ENCODE measurements around the gene ARHGEF28. TPM values are rescaled to one million over a fixed set of nuclear protein-coding genes. Genes with fewer than 3 reads are reported as not detected.

The ARHGEF28 gene
- total RNA-seq, 4 donors from 2014 or later: 13.3 to 19.0 (median 16.9) TPM

DNA sequence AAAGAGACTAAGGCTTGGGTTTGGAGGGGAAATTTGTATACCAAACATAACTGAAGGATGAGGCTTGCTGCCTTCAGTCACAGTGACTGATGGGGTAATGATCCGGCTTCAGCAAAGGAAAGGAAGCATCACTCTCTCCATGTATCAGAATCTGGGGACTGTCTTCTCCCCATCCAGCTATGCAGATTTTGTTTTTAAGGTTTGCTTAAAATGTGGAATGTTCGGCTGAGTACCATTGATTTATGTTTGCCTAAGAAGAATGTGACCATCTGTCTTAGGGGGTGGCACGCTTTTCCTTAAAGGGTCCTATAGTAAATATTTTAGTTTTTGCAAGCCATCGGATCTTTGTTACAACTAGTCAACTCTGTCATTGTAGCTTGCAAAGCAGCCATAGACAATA, 291.9 kb downstream of the ARHGEF28 start:
- TF ChIP-seq, protein P1, sequence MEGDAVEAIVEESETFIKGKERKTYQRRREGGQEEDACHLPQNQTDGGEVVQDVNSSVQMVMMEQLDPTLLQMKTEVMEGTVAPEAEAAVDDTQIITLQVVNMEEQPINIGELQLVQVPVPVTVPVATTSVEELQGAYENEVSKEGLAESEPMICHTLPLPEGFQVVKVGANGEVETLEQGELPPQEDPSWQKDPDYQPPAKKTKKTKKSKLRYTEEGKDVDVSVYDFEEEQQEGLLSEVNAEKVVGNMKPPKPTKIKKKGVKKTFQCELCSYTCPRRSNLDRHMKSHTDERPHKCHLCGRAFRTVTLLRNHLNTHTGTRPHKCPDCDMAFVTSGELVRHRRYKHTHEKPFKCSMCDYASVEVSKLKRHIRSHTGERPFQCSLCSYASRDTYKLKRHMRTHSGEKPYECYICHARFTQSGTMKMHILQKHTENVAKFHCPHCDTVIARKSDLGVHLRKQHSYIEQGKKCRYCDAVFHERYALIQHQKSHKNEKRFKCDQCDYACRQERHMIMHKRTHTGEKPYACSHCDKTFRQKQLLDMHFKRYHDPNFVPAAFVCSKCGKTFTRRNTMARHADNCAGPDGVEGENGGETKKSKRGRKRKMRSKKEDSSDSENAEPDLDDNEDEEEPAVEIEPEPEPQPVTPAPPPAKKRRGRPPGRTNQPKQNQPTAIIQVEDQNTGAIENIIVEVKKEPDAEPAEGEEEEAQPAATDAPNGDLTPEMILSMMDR (IDR thresholded peaks at IDR 0.05): no peak
- TF ChIP-seq POLR2A (IDR thresholded peaks at IDR 0.05): no peak
- no peak overlapping the region for H3K27ac ChIP-seq
- no peaks in the 10 kb centered on the region for H3K36me3 ChIP-seq
- H3K9me3 ChIP-seq: no peaks in the 10 kb centered on the region
- no peak overlapping the region for H3K4me3 ChIP-seq
- no peaks in the 10 kb centered on the region for H3K4me1 ChIP-seq
- no peaks in the 10 kb centered on the region for H3K27me3 ChIP-seq
- no peak for DNase-seq

DNA sequence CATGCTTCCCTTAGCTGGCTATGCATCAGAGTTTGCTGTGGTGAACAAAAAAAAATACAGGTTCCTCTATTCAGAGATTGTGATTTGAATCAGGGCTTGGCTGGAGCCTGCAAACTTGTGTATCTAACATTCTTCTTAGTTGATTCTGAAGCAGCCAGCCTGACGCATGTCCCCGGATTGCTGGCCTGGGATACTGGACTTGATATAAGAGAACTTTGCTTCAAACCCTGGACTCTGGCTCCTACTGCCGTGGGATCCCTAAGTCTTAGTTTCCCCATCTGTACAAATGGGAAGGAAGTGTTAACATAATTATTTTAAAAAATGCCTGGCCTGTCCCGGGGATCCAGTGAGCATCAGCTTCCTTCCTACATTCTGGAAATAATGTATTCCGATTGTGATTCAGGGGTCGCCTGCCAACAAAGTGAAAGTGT, 292.8 kb downstream of the ARHGEF28 start:
- no peaks in the 10 kb centered on the region for H3K36me3 ChIP-seq
- no peaks in the 10 kb centered on the region for H3K27me3 ChIP-seq
- no peak overlapping the region for H3K27ac ChIP-seq
- TF ChIP-seq, protein P1 (IDR thresholded peaks at IDR 0.05): no peak
- TF ChIP-seq POLR2A (IDR thresholded peaks at IDR 0.05): no peak
- H3K4me3 ChIP-seq: no peak overlapping the region
- no peaks in the 10 kb centered on the region for H3K9me3 ChIP-seq
- H3K4me1 ChIP-seq: no peaks in the 10 kb centered on the region
- DNase-seq: no peak

- Histone ChIP-seq H3K36me3 (no peaks in the 10 kb centered on the region), H3K4me3 (no peak overlapping the region), H3K27me3 (no peaks in the 10 kb centered on the region), H3K9me3 (no peaks in the 10 kb centered on the region), H3K27ac (no peak overlapping the region), H3K4me1 (no peaks in the 10 kb centered on the region)
- TF ChIP-seq, protein P1 (IDR thresholded peaks at IDR 0.05): no peak
- TF ChIP-seq POLR2A (IDR thresholded peaks at IDR 0.05): no peak
- DNase-seq: no peak
Measured at GRCh38 chr5:73921741-73922140, 295.7 kb downstream of the ARHGEF28 start.

GRCh38 chr5:73922224-73922623, 296.2 kb downstream of the ARHGEF28 start:
- H3K27me3 ChIP-seq: no peaks in the 10 kb centered on the region
- no peaks in the 10 kb centered on the region for H3K9me3 ChIP-seq
- H3K36me3 ChIP-seq: no peaks in the 10 kb centered on the region
- TF ChIP-seq, protein P1 (IDR thresholded peaks at IDR 0.05): no peak
- TF ChIP-seq POLR2A (IDR thresholded peaks at IDR 0.05): no peak
- H3K4me3 ChIP-seq: no peak overlapping the region
- no peak for DNase-seq
- H3K4me1 ChIP-seq: no peaks in the 10 kb centered on the region
- H3K27ac ChIP-seq: no peak overlapping the region

GRCh38 chr5:73922875-73923557, 297.0 kb downstream of the ARHGEF28 start:
- no peak for TF ChIP-seq POLR2A (IDR thresholded peaks at IDR 0.05)
- TF ChIP-seq, protein P1 (IDR thresholded peaks at IDR 0.05): no peak
- Histone ChIP-seq H3K36me3 (no peaks in the 10 kb centered on the region), H3K4me1 (no peaks in the 10 kb centered on the region), H3K4me3 (no peak overlapping the region), H3K27ac (no peak overlapping the region), H3K27me3 (no peaks in the 10 kb centered on the region), H3K9me3 (no peaks in the 10 kb centered on the region)
- no peak for DNase-seq
